ENCODE results near the gene ULK1.
A peak's percentile ranks its signal among the peaks of the same experiment; 100 is the strongest.

Gene ULK1

GRCh38 chr12:131894313-131894860 lies at the start of gene ULK1:
Gene ULK1, plus strand, starts transcription at chr12:131894622. Its CDS starts 380 bp downstream, at chr12:131895002.
- no peak for TF ChIP-seq GATA1 (IDR thresholded peaks at IDR 0.05; ENCODE audit: low read depth, low read length)
- TF ChIP-seq POLR2A (IDR thresholded peaks at IDR 0.05; ENCODE audit: low read length): peak; percentile 53
- peak; percentile 90 to 96 for DNase-seq

DNA sequence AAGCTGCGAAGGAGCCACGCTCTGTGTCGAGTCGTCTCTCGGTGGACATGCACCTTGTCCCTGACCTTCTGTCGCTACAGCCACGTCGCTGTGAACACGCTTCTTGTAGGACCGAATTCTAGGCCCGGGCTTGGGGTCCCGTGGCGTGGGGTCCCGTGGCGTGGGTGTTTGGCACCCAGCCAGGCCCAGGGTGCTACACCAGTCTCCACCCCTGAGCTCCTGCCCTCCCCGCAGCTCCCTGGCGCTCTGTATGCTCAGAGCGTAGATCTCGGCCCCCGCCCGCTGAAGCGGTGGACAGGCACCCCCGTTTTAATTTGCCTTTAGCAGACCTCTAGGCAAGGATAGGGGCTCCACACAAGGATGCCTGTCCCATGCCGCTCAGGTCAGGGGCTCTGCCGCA lies 49.8 kb upstream of the ULK1 start:
- no peak for TF ChIP-seq POLR2A (IDR thresholded peaks at IDR 0.05; ENCODE audit: low read length)
- TF ChIP-seq GATA1 (IDR thresholded peaks at IDR 0.05; ENCODE audit: low read depth, low read length): no peak
- DNase-seq: no peak

GRCh38 chr12:131845121-131845520 lies 49.3 kb upstream of the ULK1 start:
- TF ChIP-seq POLR2A (IDR thresholded peaks at IDR 0.05; ENCODE audit: low read length): no peak
- TF ChIP-seq GATA1 (IDR thresholded peaks at IDR 0.05; ENCODE audit: low read depth, low read length): no peak
- no peak for DNase-seq

- no peak for TF ChIP-seq GATA1 (IDR thresholded peaks at IDR 0.05; ENCODE audit: low read depth, low read length)
- no peak for TF ChIP-seq POLR2A (IDR thresholded peaks at IDR 0.05; ENCODE audit: low read length)
- DNase-seq: no peak
These were observed 47.0 kb upstream of the ULK1 start for GRCh38 chr12:131847456-131847855.

DNA sequence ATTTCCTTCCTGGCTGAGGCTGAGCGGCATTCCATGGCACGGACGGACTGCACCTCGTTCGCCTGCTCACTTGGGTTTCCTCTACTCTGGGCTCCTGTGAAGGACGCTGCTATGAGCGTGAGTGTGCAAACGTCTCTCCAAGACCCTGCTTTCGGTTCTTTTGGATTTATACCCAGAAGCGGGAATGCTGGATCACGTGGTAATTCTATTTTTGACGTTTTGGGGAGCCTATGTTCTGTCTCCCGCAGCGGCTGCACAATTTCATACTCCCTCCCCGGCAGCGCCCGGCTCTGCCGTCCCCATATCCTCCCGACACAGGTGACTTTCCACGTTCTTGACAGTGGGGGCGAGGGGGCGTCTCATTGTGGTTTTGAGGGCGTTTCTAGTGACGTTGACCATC lies 45.7 kb upstream of the ULK1 start:
- TF ChIP-seq POLR2A (IDR thresholded peaks at IDR 0.05; ENCODE audit: low read length) (no peak), GATA1 (IDR thresholded peaks at IDR 0.05; ENCODE audit: low read depth, low read length) (no peak)
- DNase-seq: no peak

- no peak for DNase-seq
- no peak for TF ChIP-seq POLR2A (IDR thresholded peaks at IDR 0.05; ENCODE audit: low read length)
- TF ChIP-seq GATA1 (IDR thresholded peaks at IDR 0.05; ENCODE audit: low read depth, low read length): no peak
These were observed 44.5 kb upstream of the ULK1 start for GRCh38 chr12:131849700-131850553.

DNA sequence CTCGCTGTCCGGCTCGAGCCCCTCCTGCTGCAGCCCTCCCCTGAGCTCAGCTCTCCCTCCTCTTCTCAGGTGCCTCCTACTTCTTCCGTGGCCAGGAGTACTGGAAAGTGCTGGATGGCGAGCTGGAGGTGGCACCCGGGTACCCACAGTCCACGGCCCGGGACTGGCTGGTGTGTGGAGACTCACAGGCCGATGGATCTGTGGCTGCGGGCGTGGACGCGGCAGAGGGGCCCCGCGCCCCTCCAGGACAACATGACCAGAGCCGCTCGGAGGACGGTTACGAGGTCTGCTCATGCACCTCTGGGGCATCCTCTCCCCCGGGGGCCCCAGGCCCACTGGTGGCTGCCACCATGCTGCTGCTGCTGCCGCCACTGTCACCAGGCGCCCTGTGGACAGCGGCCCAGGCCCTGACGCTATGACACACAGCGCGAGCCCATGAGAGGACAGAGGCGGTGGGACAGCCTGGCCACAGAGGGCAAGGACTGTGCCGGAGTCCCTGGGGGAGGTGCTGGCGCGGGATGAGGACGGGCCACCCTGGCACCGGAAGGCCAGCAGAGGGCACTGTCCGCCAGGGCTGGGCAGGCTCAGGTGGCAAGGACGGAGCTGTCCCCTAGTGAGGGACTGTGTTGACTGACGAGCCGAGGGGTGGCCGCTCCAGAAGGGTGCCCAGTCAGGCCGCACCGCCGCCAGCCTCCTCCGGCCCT lies 43.4 kb upstream of the ULK1 start:
- TF ChIP-seq GATA1 (IDR thresholded peaks at IDR 0.05; ENCODE audit: low read depth, low read length): no peak
- TF ChIP-seq POLR2A (IDR thresholded peaks at IDR 0.05; ENCODE audit: low read length): no peak
- DNase-seq: no peak

DNA sequence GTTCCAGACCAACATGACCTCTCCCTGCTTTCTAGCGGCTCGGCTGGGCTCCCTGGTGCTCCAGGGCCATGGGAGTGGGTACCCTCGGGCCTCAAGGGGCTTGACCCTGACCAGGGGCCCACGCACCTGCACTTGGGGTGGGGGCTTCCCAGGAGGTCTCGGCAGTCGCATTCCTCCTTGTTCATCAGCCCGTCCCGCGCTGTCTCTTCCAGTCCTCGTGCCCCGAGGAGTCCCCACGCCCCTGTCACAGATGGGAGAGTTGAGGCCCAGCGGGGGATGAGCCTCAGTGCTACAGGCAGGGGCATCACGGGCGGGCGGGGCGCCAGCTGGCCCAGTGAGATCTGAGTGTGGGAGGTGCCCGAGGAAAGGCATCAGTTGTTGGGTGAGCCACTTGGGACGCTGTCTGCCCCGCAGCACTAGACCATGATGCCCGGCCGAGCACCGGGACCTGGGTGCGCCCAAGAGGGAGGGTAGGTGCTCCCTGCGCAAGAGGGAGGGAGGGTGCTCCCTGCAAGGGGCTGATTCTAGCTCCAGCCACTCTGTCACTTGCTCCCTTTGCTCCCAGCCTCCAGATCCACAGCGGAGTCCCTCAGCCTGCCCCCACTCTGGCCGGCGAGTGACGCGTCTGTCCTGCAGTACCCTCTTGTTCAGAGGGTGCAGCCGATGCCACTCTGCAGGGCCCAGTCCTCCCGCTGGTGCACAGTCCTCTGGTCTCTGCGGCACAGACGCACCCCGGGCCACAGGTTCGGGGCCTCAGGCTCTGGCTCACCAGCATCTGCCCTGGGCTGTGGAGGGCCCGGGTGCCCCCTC lies 42.5 kb upstream of the ULK1 start:
- TF ChIP-seq POLR2A (IDR thresholded peaks at IDR 0.05; ENCODE audit: low read length) (no peak), GATA1 (IDR thresholded peaks at IDR 0.05; ENCODE audit: low read depth, low read length) (no peak)
- no peak for DNase-seq

GRCh38 chr12:131852551-131853299 lies 41.7 kb upstream of the ULK1 start:
- DNase-seq: no peak
- TF ChIP-seq GATA1 (IDR thresholded peaks at IDR 0.05; ENCODE audit: low read depth, low read length): no peak
- no peak for TF ChIP-seq POLR2A (IDR thresholded peaks at IDR 0.05; ENCODE audit: low read length)

DNA sequence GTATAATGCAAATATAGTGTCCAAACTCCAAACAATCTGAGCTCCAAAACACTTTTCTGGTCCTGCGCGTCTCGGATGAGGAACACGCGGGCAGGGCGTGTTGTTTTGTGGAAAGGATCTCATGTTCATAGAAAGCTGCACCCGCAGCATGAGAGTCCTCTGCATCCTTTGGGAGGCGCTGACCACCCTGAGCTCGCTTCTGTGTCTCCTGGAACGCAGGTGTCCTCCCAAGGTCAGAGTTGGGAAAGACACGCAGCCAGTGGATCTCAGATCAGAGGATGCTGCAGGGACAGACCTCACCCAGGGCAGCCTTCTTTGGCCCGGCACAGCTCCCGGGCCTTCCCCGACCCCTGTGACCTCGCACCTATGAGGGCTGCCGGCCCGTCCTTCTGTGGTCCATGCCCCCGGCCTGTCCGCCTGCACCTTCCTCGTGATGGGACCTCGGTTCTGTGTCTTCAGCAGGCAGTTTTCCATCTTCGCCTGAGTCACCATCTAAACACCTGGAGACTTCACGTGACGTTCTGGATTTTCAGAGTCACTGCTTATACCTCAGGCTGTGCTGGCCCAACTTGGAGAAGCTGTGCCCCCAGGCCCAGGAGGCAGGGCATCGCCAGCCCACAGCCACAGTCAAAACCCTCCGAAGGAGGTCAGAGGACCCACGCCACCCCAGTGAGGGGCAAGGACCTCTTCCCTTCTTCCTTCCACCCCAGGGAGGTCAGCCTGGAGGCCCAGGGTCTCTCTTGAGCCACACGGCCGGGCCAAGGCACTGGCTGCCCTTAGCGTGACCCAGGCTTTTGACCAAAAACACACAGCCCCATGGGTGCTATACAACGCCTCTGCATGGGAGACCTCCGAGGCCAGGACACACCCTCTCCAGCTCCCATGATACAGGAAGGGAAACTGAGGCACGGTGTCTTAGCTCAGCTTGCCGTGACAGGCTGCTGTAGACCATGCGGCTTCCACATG lies 40.3 kb upstream of the ULK1 start:
- no peak for DNase-seq
- no peak for TF ChIP-seq GATA1 (IDR thresholded peaks at IDR 0.05; ENCODE audit: low read depth, low read length)
- TF ChIP-seq POLR2A (IDR thresholded peaks at IDR 0.05; ENCODE audit: low read length): no peak

DNA sequence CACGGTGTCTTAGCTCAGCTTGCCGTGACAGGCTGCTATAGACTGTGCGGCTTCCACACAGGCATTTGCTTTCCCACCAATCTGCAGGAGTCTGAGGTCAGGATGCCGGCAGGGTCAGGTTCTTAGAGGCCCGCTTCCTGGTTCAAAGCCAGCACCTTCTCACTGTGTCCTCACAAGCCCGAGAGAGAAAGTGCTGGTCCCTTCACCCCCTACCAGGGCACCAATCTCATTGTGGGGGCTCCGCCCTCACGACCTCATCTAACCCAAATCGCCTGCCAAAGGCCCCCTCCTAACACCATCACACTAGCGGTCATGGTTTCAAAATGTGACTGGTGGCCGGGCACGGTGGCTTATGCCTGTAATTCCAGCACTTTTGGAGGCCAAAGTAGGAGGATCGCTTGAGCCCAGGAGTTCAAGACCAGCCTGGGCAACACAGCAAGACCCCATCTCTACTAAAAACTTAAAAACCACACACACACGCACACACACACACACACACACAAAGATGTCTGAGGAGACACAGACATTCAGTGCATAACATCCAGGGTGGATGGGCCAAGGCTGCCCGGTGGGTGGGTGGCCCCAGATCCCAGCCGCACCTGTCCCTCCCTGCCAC lies 39.5 kb upstream of the ULK1 start:
- no peak for DNase-seq
- TF ChIP-seq POLR2A (IDR thresholded peaks at IDR 0.05; ENCODE audit: low read length) (no peak), GATA1 (IDR thresholded peaks at IDR 0.05; ENCODE audit: low read depth, low read length) (no peak)
